OCI-LY7 (cell line): Measurements from ENCODE around the gene PRRG4. TPM values are rescaled to one million over a fixed set of nuclear protein-coding genes. Genes with fewer than 3 reads are reported as not detected.
"Not testable (repeated sequence)": the region's sequence is repeated elsewhere in the genome, so short reads cannot be mapped to it uniquely, and the experiment has no call there.

Experiments used
- BruUV-seq: library from RNA; stranded (reverse); fragments of 400-500 nt; replicated peaks from 2 replicates; lab custom pipeline; 2021; lab: Mats Ljungman, UMichigan
- CTCF ChIA-PET: fragments of 300-600 bp; sonication (Branson Sonifier 250); formaldehyde crosslinking; loops from one replicate; lab custom pipeline; 2022; ENCODE audit warnings: antibody characterized with exemption; ENCODE audit not compliant: unreplicated experiment; lab: Charles Lee
- POLR2A ChIA-PET: fragments of 300-600 bp; sonication (Branson Sonifier 250); formaldehyde crosslinking; loops from one replicate; lab custom pipeline; 2022; ENCODE audit warnings: antibody characterized with exemption; lab: Charles Lee
- DNase-seq: peaks from one replicate; pipeline ENCODE4 v3.0.0-alpha.2; 2015; ENCODE audit warnings: low spot score
- H2AFZ ChIP-seq: fragments of 200-600 bp; sonication (generic), shearing (Covaris generic); 2 replicates; pipeline ENCODE4 v1.6.1; 2014; ENCODE audit warnings: mild to moderate bottlenecking, antibody characterized with exemption, low read length, moderate library complexity
- H3K27ac ChIP-seq: fragments of 200-600 bp; sonication (generic); 2 replicates; pipeline ENCODE4 v1.5.1; 2014; ENCODE audit warnings: mixed run types, low read depth, mild to moderate bottlenecking, moderate library complexity, low read length, inconsistent platforms; ENCODE audit not compliant: poor library complexity, severe bottlenecking
- H3K36me3 ChIP-seq: fragments of 200-600 bp; sonication (generic); 2 replicates; pipeline ENCODE4 v1.6.1; 2014; ENCODE audit warnings: mild to moderate bottlenecking, antibody characterized with exemption, low read length, moderate library complexity, mixed read lengths; ENCODE audit not compliant: insufficient read depth
- H3K4me1 ChIP-seq: fragments of 200-600 bp; sonication (generic); 2 replicates; pipeline ENCODE4 v1.5.1; 2014; ENCODE audit warnings: mild to moderate bottlenecking, low read length; ENCODE audit not compliant: insufficient read depth, poor library complexity, severe bottlenecking
- H3K4me2 ChIP-seq: fragments of 200-600 bp; sonication (generic); 2 replicates; pipeline ENCODE4 v1.6.1; 2014; ENCODE audit warnings: mild to moderate bottlenecking, low read length
- H3K4me3 ChIP-seq: fragments of 200-600 bp; sonication (generic); 2 replicates; pipeline ENCODE4 v1.5.1; 2014; ENCODE audit warnings: mild to moderate bottlenecking, low read depth, low read length; ENCODE audit not compliant: poor library complexity, severe bottlenecking
- H3K79me2 ChIP-seq: fragments of 200-600 bp; sonication (generic); 2 replicates; pipeline ENCODE4 v1.6.1; 2016; ENCODE audit warnings: low read depth, mild to moderate bottlenecking, low read length, moderate library complexity, mixed read lengths; ENCODE audit not compliant: insufficient read depth
- H3K9me2 ChIP-seq: fragments of 200-600 bp; sonication (generic); 2 replicates; pipeline ENCODE4 v1.6.1; 2016; ENCODE audit warnings: mild to moderate bottlenecking, low read length, mixed read lengths; ENCODE audit not compliant: insufficient read depth
- H3K9me3 ChIP-seq: fragments of 200-600 bp; sonication (generic); 2 replicates; pipeline ENCODE4 v1.6.1; 2014; ENCODE audit warnings: mild to moderate bottlenecking, mixed run types, low read length, mixed read lengths
- H4K20me1 ChIP-seq: fragments of 200-600 bp; sonication (generic); 2 replicates; pipeline ENCODE4 v1.6.1; 2014; ENCODE audit warnings: mild to moderate bottlenecking, antibody characterized with exemption, low read length, moderate library complexity, mixed read lengths; ENCODE audit not compliant: insufficient read depth
- CTCF ChIP-seq: fragments of 200-600 bp; sonication (generic); conservative IDR thresholded peaks from 2 replicates; pipeline ENCODE4 v1.5.1; 2014; ENCODE audit warnings: mild to moderate bottlenecking, antibody characterized with exemption, low read length, moderate library complexity, mixed read lengths
- EZH2phosphoT487 ChIP-seq: fragments of 200-600 bp; sonication (generic); IDR thresholded peaks from 2 replicates; pipeline ENCODE4 v1.6.1; 2018; ENCODE audit warnings: low read depth, borderline replicate concordance, mild to moderate bottlenecking, mixed run types, antibody characterized with exemption, low read length, moderate library complexity, mixed read lengths
- intact Hi-C: fragments of 100-400 bp; cut with micrococcal nuclease; formaldehyde crosslinking; loops from one replicate; pipeline ENCODE4 v1.10.0; 2022; ENCODE audit not compliant: unreplicated experiment
- total RNA-seq, 2 experiments: library from RNA; depleted of rRNA in 1 of 2; stranded (reverse); fragments of >200 nt in 1 of 2; shearing (Covaris generic) in 1 of 2; gene quantifications; 2 replicates each; pipeline ENCODE4 v1.2.3, GENCODE V29; 2014 to 2022

PRRG4 gene
- total RNA-seq, 2 experiments from 2014 or later: not detected

- Histone ChIP-seq H3K9me2 (no peaks in the 10 kb centered on the region), H4K20me1 (no peaks in the 10 kb centered on the region), H3K4me2 (no peak overlapping the region), H3K9me3 (no peaks in the 10 kb centered on the region), H3K4me3 (no peak overlapping the region), H3K36me3 (no peaks in the 10 kb centered on the region), H3K4me1 (no peaks in the 10 kb centered on the region), H3K27ac (no peak overlapping the region), H2AFZ (no peak overlapping the region), H3K79me2 (no peaks in the 10 kb centered on the region)
- ChIA-PET POLR2A (no interaction called here), CTCF (no interaction called here)
- TF ChIP-seq CTCF (no peak), EZH2phosphoT487 (no peak)
- intact Hi-C loops: no loop called here
- no peak for DNase-seq
- no TSS peak for BruUV-seq
Measured at GRCh38 chr11:32820497-32820896, 9.2 kb upstream of the PRRG4 start.

GRCh38 chr11:32821517-32821916 is 8.2 kb upstream of the PRRG4 start:
- DNase-seq: no peak
- Histone ChIP-seq H4K20me1 (no peaks in the 10 kb centered on the region), H3K79me2 (no peaks in the 10 kb centered on the region), H3K4me2 (no peak overlapping the region), H3K4me3 (no peak overlapping the region), H2AFZ (no peak overlapping the region), H3K9me2 (no peaks in the 10 kb centered on the region), H3K4me1 (no peaks in the 10 kb centered on the region), H3K36me3 (no peaks in the 10 kb centered on the region), H3K9me3 (no peaks in the 10 kb centered on the region), H3K27ac (no peak overlapping the region)
- ChIA-PET CTCF (no interaction called here), POLR2A (no interaction called here)
- BruUV-seq: no TSS peak
- intact Hi-C loops: no loop called here
- TF ChIP-seq CTCF (no peak), EZH2phosphoT487 (no peak)

- no peak for TF ChIP-seq CTCF
- TF ChIP-seq EZH2phosphoT487: no peak
- Histone ChIP-seq H3K4me3 (no peak overlapping the region), H3K9me3 (no peaks in the 10 kb centered on the region), H3K27ac (no peak overlapping the region), H2AFZ (no peak overlapping the region), H3K9me2 (no peaks in the 10 kb centered on the region), H3K4me2 (no peak overlapping the region), H3K36me3 (no peaks in the 10 kb centered on the region), H3K79me2 (no peaks in the 10 kb centered on the region), H4K20me1 (no peaks in the 10 kb centered on the region), H3K4me1 (no peaks in the 10 kb centered on the region)
- ChIA-PET CTCF (no interaction called here), POLR2A (no interaction called here)
- no peak for DNase-seq
- BruUV-seq: no TSS peak
- intact Hi-C loops: no loop called here
Measured at GRCh38 chr11:32821917-32822560, 7.7 kb upstream of the PRRG4 start.

- POLR2A ChIA-PET: interaction anchor here (0.7 to 1.0 kb wide), 2 partner anchors 213 to 269 kb away, joined by 3 read pairs; no protein-coding TSS in a partner anchor
- H2AFZ ChIP-seq, H3K4me3 ChIP-seq, H3K36me3 ChIP-seq, DNase-seq, CTCF ChIA-PET, H3K27ac ChIP-seq, H4K20me1 ChIP-seq, intact Hi-C loops, H3K9me2 ChIP-seq, BruUV-seq, H3K9me3 ChIP-seq, H3K4me1 ChIP-seq, H3K79me2 ChIP-seq, H3K4me2 ChIP-seq: not testable (repeated sequence)
Measured at GRCh38 chr11:32823617-32824016, 6.1 kb upstream of the PRRG4 start.
